ENCODE data around the gene PXT1.

The PXT1 gene

GRCh38 chr6:36387440-36388303, 55.0 kb downstream of the PXT1 start, which contains the start of gene ETV7:
Gene ETV7 (minus strand): TSS chr6:36387669. CDS start chr6:36387541, 128 bp downstream.
- DNase-seq: peak; percentile 32

- DNase-seq: peak; percentile 17
These were observed 55.9 kb downstream of the PXT1 start for GRCh38 chr6:36386495-36387439.

DNA sequence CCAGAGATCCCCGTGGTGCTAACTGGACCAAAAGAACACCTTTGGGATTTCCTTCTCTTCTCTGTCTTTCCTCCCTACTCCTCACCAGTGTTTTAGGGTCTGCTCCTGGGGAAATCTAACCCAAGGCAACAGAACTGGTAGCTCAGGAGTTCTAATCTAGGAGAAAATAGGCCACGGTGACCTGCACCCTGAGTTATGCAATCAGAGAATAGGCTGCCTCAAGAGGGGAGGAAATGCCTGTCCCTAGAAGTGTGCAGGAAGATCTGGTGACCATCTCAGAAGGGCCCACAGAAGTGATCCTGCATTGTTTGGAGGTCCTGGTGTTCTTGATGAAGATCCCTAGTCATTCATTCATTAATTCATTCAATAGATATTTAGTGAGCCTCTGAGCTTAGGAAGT, 58.6 kb downstream of the PXT1 start:
- no peak for DNase-seq

GRCh38 chr6:36383606-36384005, 59.0 kb downstream of the PXT1 start:
- peak; percentile 47 for DNase-seq

- DNase-seq: no peak
These were observed 59.7 kb downstream of the PXT1 start for GRCh38 chr6:36382976-36383375.

DNA sequence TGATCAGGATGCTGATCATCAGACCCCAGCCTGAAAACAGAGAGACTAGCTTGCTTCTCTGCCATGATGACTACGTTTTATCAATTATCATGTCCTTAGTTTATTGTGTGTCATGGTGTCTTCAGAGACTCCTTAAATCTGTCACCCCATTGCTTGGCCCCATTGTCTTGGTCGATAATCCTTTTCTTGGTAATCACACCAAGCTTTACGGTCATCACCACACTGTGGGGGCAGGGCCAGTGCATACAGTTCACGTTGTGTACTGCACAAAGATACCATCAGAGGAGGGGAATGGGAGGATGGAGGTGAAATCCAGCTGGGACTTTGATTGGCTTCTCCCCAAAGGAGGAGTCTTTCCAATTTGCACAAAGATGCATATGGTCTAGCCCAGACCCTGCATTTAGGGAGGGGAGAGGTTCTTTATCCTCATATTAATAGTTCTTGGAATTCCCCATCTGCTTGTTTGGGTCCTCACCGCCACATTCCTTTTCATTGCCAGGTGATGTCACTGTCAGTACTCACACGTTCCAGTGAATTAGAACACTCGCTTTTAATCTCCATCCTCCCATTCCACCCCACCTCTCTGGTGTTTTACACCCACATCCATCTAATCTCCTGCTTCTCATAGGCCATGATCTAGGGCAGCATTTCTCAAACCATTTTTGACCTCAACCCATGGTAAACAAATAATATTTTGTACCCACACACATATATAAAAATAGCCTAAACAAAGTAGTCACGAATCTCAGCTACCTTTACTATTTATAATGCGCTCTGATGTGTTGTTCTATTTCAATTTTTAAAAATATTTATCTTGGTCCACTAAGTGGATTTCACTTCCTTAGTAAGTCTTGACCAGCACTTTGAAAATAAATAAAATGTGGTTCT, 60.9 kb downstream of the PXT1 start:
- no peak for DNase-seq

DNA sequence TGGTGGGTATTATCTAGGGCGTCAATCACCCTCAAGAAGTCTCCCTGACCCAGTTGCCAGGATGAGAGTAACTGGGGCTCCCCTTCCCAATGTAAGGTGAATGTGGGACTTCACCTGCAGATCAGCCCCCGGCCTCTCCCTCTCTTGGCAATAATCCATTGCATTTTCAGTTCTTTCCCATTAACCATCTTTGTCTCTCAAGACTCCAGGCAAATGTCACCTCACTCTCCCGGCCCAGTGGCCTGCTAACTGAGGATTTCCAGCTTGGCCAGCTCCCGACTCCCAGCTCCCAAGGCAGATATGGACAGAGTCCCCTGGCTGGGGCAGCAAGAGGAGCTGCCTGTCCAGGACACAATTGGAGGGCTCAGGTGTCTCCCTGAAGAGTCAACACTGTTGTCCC, 62.5 kb downstream of the PXT1 start:
- no peak for DNase-seq

GRCh38 chr6:36378936-36379335, 63.7 kb downstream of the PXT1 start:
- no peak for DNase-seq

DNA sequence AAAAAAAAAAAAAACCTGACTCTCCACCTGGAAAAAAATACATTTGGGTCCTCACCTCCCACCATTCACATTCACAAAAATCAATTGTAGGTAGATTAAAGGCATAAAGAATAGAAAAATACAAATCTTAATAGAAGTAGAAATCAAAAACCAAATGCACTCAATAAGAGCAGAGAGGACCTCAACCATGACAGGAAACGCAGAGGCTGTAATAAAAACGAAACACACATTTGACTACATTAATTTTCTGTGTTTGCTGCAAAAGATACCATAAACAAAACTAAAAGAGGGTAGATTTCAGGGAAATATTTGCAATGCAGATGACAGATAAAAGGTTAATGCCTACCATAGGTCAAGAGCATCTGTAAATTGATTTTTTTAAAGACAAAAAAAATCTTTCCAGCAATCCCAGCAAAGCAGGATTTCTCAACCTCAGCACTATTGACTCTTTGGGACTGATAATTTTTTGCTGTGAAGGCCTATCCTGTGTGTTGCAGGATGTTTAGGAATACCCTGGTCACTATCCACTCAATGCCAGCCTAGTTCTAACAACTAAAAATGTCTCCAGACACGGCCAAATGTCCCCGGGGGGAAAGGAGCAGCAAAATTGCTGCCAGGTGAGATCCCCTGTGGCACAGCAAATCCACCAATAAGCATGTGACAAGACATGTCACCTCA, 64.3 kb downstream of the PXT1 start:
- DNase-seq: no peak

- DNase-seq: no peak
These were observed 65.1 kb downstream of the PXT1 start for GRCh38 chr6:36377594-36377993.

GRCh38 chr6:36376742-36377141, 65.9 kb downstream of the PXT1 start:
- no peak for DNase-seq

- no peak for DNase-seq
These were observed 66.5 kb downstream of the PXT1 start for GRCh38 chr6:36376183-36376582.

GRCh38 chr6:36375644-36376155, 67.0 kb downstream of the PXT1 start:
- DNase-seq: no peak

- DNase-seq: no peak
These were observed 67.7 kb downstream of the PXT1 start for GRCh38 chr6:36374972-36375371.

DNA sequence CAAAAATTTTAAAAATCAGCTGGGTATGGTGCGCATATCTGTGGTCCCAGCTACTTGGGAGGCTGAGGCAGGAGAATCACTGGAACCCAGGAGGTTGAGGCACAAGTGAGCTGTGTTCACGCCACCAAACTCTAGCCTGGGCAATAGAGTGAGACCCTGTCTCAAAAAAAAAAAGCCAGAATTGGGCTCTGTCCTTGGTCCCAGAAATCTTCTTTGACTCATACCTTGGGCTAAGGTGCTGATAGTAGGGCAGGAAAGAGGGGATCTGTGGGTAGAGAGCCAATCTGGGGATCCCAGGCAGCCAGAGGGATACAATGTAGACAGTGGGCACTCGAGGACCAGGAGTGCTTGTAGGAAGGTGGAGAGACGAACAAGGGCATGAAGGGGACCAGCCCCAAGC, 68.5 kb downstream of the PXT1 start:
- no peak for DNase-seq

GRCh38 chr6:36373368-36374019, 69.2 kb downstream of the PXT1 start:
- DNase-seq: no peak

DNA sequence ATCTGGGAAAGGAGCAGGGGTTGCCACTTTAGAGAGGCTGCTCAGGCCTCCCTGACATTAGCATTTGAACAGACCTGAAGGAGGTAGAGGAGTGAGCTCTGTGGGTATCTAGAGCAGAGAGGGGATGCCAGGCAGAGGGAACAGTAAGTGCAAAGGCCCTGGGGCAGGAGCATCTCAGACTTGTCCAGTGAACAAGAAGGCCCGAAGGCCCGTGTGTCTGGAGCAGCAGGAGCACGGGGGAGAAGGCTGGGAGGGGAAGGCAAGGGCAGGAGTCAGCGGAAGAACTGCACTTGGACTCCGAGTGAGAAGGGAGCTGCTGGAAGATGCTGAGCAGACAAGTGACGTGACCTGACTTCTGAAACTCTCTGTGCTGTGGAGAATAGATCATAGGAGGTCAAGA, 70.6 kb downstream of the PXT1 start:
- no peak for DNase-seq

- no peak for DNase-seq
These were observed 71.4 kb downstream of the PXT1 start for GRCh38 chr6:36371211-36371610.

DNA sequence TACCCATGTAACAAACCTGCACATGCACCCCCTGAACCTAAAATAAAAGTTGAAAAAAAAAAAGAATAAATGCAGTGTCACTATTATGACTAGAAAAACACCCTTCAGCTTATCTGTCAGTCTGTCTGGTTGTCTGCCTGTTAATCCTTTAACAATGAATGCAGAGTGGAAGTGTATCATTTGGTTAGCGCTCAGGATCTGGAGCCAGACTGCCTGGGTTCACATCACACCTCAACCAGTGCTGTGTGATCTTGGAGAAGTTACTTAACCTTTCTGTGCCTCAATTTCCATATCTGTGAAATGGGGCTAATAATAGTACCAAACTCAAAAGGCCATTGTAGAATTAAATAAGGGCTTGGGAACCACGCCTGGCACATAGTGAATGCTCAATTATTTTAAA, 72.0 kb downstream of the PXT1 start:
- DNase-seq: no peak

DNA sequence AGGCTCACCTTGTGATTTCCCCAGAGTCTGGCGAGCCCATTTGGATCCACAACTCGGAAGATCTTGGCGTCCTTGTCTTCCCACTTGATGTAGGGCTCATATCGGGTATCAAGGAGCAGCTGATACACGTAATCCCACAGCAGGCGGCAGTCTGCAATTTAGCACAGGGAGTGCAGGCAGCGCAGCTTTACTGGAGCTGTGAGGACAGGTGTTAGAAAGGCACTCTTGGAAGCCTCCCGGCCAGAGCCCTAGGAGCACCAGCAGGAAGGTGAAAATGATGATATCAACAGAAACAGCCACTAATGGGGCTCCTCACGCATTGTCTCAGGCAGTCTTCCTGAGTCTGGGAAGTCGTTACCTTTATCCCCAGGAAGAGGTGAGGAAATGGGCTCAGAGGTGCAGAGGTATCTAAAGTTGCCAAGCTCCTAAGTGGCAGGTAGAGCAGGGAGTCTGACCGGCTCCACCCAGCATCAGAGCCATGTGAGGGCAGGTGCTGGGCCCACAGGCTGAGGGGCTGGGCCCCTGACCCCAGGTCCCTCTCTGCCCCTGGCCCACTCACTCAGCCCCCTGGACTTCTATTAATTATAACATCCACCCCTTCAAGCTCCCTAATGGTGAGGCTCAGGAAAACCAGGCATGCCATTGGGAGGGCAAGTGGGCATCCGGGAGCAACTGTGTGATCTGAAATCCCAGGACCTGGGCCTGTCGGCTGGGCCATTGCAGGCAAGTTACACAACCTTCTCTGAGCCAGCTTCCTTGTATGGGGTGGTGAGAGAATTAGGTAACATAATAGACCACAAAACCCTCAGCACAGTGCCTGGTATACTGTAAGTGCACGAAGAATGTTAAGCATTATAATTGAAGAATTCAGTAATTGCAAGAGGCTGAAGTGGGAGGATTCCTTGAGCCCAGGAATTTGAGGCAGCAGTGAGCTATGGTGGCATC, 73.5 kb downstream of the PXT1 start:
- no peak for DNase-seq
